CD4-positive, CD25-positive, alpha-beta regulatory T cell (primary cell): ENCODE measurements around the gene PPEF1. TPM values are rescaled to one million over a fixed set of nuclear protein-coding genes. Genes with fewer than 3 reads are reported as not detected.

ENCODE experiments used
- ATAC-seq, 2 donors: fragments of 150-1000 bp; cut with Tn5 transposase; one replicate each; pipeline ENCODE4 v1.10.0; 2021; ENCODE audit warnings: low read depth in 2 of 2, moderate number of reproducible peaks in 2 of 2, moderate library complexity in 1 of 2
- DNase-seq, 3 donors: peaks; one replicate each; pipeline versions ENCODE4 v3.0.0 to v3.0.0-alpha.2; 2012 to 2022; ENCODE audit warnings: mixed read lengths in 1 of 3
- H3K27ac ChIP-seq: one replicate; pipeline ENCODE4 v1.7.0; 2013; ENCODE audit warnings: mild to moderate bottlenecking, low read length; ENCODE audit not compliant: insufficient read depth, poor library complexity, severe bottlenecking
- H3K27me3 ChIP-seq: one replicate; pipeline ENCODE4 v1.7.0; 2013; ENCODE audit warnings: low read length; ENCODE audit not compliant: control insufficient read depth, insufficient read depth
- H3K36me3 ChIP-seq: one replicate; pipeline ENCODE4 v1.7.0; 2013; ENCODE audit warnings: mild to moderate bottlenecking, low read length, moderate library complexity; ENCODE audit not compliant: control insufficient read depth, insufficient read depth
- H3K4me1 ChIP-seq: 2 replicates; pipeline ENCODE4 v1.7.0; 2013; ENCODE audit warnings: mild to moderate bottlenecking, low read length; ENCODE audit not compliant: insufficient read depth, control insufficient read depth, poor library complexity, severe bottlenecking
- H3K4me3 ChIP-seq: one replicate; pipeline ENCODE4 v1.7.0; 2013; ENCODE audit warnings: low read depth, mild to moderate bottlenecking, low read length, moderate library complexity
- H3K9me3 ChIP-seq, 2 experiments: 1 replicate in 1 of 2; 2 replicates in 1 of 2; pipeline ENCODE4 v1.7.0; 2013; ENCODE audit warnings: low read length in 2 of 2, mild to moderate bottlenecking in 1 of 2, moderate library complexity in 1 of 2; ENCODE audit not compliant: control insufficient read depth in 2 of 2
- H3K27ac Mint-ChIP-seq, 3 donors: one replicate each; pipeline ENCODE4 v1.8.0; 2020 to 2022; ENCODE audit warnings: mild to moderate bottlenecking in 3 of 3, mixed read lengths in 3 of 3, moderate library complexity in 2 of 3
- H3K27me3 Mint-ChIP-seq: one replicate; pipeline ENCODE4 v1.8.0; 2022; ENCODE audit warnings: mild to moderate bottlenecking, mixed read lengths
- H3K36me3 Mint-ChIP-seq: one replicate; pipeline ENCODE4 v1.8.0; 2020; ENCODE audit warnings: mixed read lengths
- H3K4me1 Mint-ChIP-seq, 4 donors: one replicate each; pipeline ENCODE4 v1.8.0; 2020 to 2022; ENCODE audit warnings: mixed read lengths in 4 of 4, mild to moderate bottlenecking in 1 of 4
- H3K4me3 Mint-ChIP-seq, 4 donors: one replicate each; pipeline ENCODE4 v1.8.0; 2020 to 2022; ENCODE audit warnings: mild to moderate bottlenecking in 4 of 4, mixed read lengths in 4 of 4, moderate library complexity in 3 of 4
- H3K9me3 Mint-ChIP-seq, 7 donors: one replicate each; pipeline ENCODE4 v1.8.0; 2020 to 2022; ENCODE audit warnings: mixed read lengths in 7 of 7, mild to moderate bottlenecking in 3 of 7, moderate library complexity in 2 of 7
- polyA plus RNA-seq, 4 donors: library from polyadenylated mRNA; unstranded; fragments of 300-500 nt; fragmentation: Illumina TruSeq; gene quantifications; one replicate each; pipeline ENCODE4 v1.2.3, GENCODE V29; 2021
- total RNA-seq: library from RNA; stranded (reverse); gene quantifications from one replicate; pipeline ENCODE4 v1.2.3, GENCODE V29; 2022

PPEF1 gene
- total RNA-seq = 0.59 TPM
- polyA plus RNA-seq = not detected

GRCh38 chrX:18707426-18708049 lies at the start of gene PPEF1:
Gene PPEF1, plus strand, starts transcription at chrX:18707645. Its CDS starts 136 bp downstream, at chrX:18707781.
- Histone ChIP-seq H3K9me3 (no peaks in the 10 kb centered on the region), H3K27ac (no peak within 1 kb of the TSS), H3K4me1 (no peaks in the 10 kb centered on the region), H3K27me3 (no peaks in the 10 kb centered on the region), H3K36me3 (no peaks in the 10 kb centered on the region), H3K4me3 (no peak within 1 kb of the TSS)
- DNase-seq (no peak), ATAC-seq (no peak)
- no peaks in the 10 kb centered on the region for H3K4me1 Mint-ChIP-seq
- H3K27me3 Mint-ChIP-seq = no peaks in the 10 kb centered on the region
- no peaks in the 10 kb centered on the region for H3K36me3 Mint-ChIP-seq
- H3K9me3 Mint-ChIP-seq = peaks cover 0 to 2% (median 0%) of the 10 kb centered on the region in 7 donors
- H3K27ac Mint-ChIP-seq = no peak within 1 kb of the TSS
- no peak within 1 kb of the TSS for H3K4me3 Mint-ChIP-seq

GRCh38 chrX:18661273-18661672 lies 46.2 kb upstream of the PPEF1 start:
- ATAC-seq (no peak), DNase-seq (no peak)
- Mint-ChIP-seq H3K4me1 (no peaks in the 10 kb centered on the region), H3K27ac (no peak overlapping the region), H3K4me3 (no peak overlapping the region), H3K9me3 (peaks cover 0 to 3% (median 0%) of the 10 kb centered on the region in 7 donors), H3K27me3 (no peaks in the 10 kb centered on the region), H3K36me3 (no peaks in the 10 kb centered on the region)
- Histone ChIP-seq H3K9me3 (no peaks in the 10 kb centered on the region), H3K27me3 (no peaks in the 10 kb centered on the region), H3K4me3 (no peak overlapping the region), H3K36me3 (no peaks in the 10 kb centered on the region), H3K27ac (no peak overlapping the region), H3K4me1 (no peaks in the 10 kb centered on the region)

- no peaks in the 10 kb centered on the region for H3K36me3 ChIP-seq
- H3K27ac ChIP-seq = no peak overlapping the region
- Mint-ChIP-seq H3K4me3 (no peak overlapping the region), H3K36me3 (no peaks in the 10 kb centered on the region), H3K27ac (no peak overlapping the region), H3K27me3 (peaks cover 3% of the 10 kb centered on the region), H3K9me3 (peaks cover 0 to 3% (median 0%) of the 10 kb centered on the region in 7 donors), H3K4me1 (peaks cover 0 to 2% (median 0%) of the 10 kb centered on the region in 4 donors)
- H3K9me3 ChIP-seq = no peaks in the 10 kb centered on the region
- H3K27me3 ChIP-seq = no peaks in the 10 kb centered on the region
- no peak overlapping the region for H3K4me3 ChIP-seq
- DNase-seq (no peak), ATAC-seq (no peak)
- no peaks in the 10 kb centered on the region for H3K4me1 ChIP-seq
These were observed 42.5 kb upstream of the PPEF1 start for GRCh38 chrX:18664947-18665346.

DNA sequence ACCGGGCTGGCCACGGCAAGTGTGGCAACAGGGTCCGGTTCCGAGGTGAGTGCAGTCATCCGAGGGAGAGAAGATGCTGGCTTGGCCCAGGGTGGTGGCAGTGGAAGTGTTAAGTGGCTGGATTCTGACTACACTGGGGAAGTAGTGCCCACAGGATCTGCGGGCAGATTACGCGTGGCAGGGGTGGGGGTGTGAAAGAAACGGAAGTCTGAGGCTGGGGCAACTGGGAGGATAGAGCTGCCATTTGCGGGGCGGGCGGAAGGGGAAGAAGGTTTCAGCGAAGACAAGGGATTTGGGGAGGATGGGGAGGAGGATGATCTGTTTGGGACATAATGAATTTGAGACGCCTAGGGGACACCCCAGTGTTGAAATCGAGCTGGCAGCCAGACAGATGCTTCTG lies 40.8 kb upstream of the PPEF1 start:
- H3K4me1 ChIP-seq = no peaks in the 10 kb centered on the region
- H3K9me3 ChIP-seq = no peaks in the 10 kb centered on the region
- Mint-ChIP-seq H3K36me3 (no peaks in the 10 kb centered on the region), H3K27ac (peak overlapping the region in 1 of 3 donors; percentile 25), H3K27me3 (peaks cover 4% of the 10 kb centered on the region), H3K4me1 (peaks cover 0 to 2% (median 0%) of the 10 kb centered on the region in 4 donors), H3K4me3 (no peak overlapping the region), H3K9me3 (peaks cover 0 to 3% (median 0%) of the 10 kb centered on the region in 7 donors)
- H3K27ac ChIP-seq = no peak overlapping the region
- ATAC-seq (no peak), DNase-seq (no peak)
- no peak overlapping the region for H3K4me3 ChIP-seq
- H3K36me3 ChIP-seq = no peaks in the 10 kb centered on the region
- no peaks in the 10 kb centered on the region for H3K27me3 ChIP-seq

DNA sequence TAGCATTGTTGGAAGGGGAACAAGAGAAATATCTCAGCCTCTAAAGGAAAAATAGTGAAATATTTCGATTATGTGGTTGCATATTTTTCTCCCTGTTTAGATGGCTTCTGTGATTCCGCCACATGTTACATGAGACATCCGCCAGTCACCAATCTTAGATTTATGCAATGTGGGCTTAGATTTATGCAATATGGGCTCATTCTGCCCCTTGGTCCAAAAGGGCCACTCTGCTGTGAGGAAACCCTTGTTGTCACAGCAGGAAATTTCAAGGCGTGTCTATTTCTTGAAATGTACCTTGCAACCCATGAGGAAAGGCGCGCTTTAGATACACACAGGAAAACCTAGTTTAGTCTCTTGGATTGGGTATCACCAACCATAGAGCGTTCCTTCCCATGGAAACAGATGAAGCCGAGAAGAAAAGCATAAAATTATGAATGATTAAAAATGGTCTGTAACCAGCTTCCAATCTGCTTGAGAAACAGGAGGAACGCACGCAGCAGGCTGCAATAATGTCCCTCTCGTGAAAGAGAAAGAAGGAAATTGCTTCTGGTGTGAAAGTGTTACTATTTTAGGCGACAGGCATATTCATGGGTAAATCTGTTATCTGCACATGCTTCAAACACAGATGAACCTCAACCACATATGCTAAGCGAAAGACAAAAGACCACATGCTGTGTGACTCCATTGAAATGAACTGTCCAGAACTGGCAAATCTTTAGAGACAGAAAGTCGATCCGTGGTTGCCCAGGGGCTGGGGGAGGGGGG lies 39.2 kb upstream of the PPEF1 start:
- H3K9me3 ChIP-seq = no peaks in the 10 kb centered on the region
- H3K27me3 ChIP-seq = no peaks in the 10 kb centered on the region
- H3K36me3 Mint-ChIP-seq = no peaks in the 10 kb centered on the region
- DNase-seq = no peak
- H3K4me1 ChIP-seq = no peaks in the 10 kb centered on the region
- H3K27me3 Mint-ChIP-seq = peaks cover 4% of the 10 kb centered on the region
- H3K36me3 ChIP-seq = no peaks in the 10 kb centered on the region
- H3K9me3 Mint-ChIP-seq = peaks cover 0 to 3% (median 0%) of the 10 kb centered on the region in 7 donors
- no peak overlapping the region for H3K4me3 ChIP-seq
- peak overlapping the region in 2 of 4 donors; percentile 4 to 46 for H3K4me3 Mint-ChIP-seq
- ATAC-seq = no peak
- no peak overlapping the region for H3K27ac ChIP-seq
- peaks cover 0 to 2% (median 0%) of the 10 kb centered on the region in 4 donors for H3K4me1 Mint-ChIP-seq
- no peak overlapping the region for H3K27ac Mint-ChIP-seq

- H3K27ac ChIP-seq = no peak within 1 kb of the TSS
- no peak for DNase-seq
- no peaks in the 10 kb centered on the region for H3K36me3 ChIP-seq
- peaks cover 0 to 7% (median 2%) of the 10 kb centered on the region in 4 donors for H3K4me1 Mint-ChIP-seq
- H3K27me3 ChIP-seq = no peaks in the 10 kb centered on the region
- no peak within 1 kb of the TSS for H3K27ac Mint-ChIP-seq
- no peak within 1 kb of the TSS for H3K4me3 ChIP-seq
- no peaks in the 10 kb centered on the region for H3K4me1 ChIP-seq
- peaks cover 4% of the 10 kb centered on the region for H3K27me3 Mint-ChIP-seq
- H3K9me3 Mint-ChIP-seq = peaks cover 0 to 1% (median 0%) of the 10 kb centered on the region in 7 donors
- ATAC-seq = no peak
- no peaks in the 10 kb centered on the region for H3K9me3 ChIP-seq
- peak within 1 kb of the TSS in 2 of 4 donors; percentile 33 to 68 for H3K4me3 Mint-ChIP-seq
- H3K36me3 Mint-ChIP-seq = no peaks in the 10 kb centered on the region
These were observed 35.4 kb upstream of the PPEF1 start, which contains the start of gene RS1 for GRCh38 chrX:18672008-18672407. Gene RS1, minus strand, starts transcription at chrX:18672108. Its CDS starts 40 bp downstream, at chrX:18672068.

- Histone ChIP-seq H3K36me3 (no peaks in the 10 kb centered on the region), H3K9me3 (no peaks in the 10 kb centered on the region), H3K4me3 (peak overlapping the region; percentile 76), H3K27ac (peak overlapping the region; percentile 60), H3K4me1 (no peaks in the 10 kb centered on the region), H3K27me3 (no peaks in the 10 kb centered on the region)
- Mint-ChIP-seq H3K36me3 (no peaks in the 10 kb centered on the region), H3K27ac (peak overlapping the region; percentile 71 to 92 (median 88)), H3K4me3 (peak overlapping the region; percentile 85 to 94 (median 88)), H3K4me1 (peaks cover 0 to 11% (median 2%) of the 10 kb centered on the region in 4 donors), H3K9me3 (peaks cover 0 to 4% (median 0%) of the 10 kb centered on the region in 7 donors), H3K27me3 (peaks cover 4% of the 10 kb centered on the region)
- ATAC-seq = peak in 1 of 2 donors; percentile 12
- peak in 1 of 3 donors; percentile 5 for DNase-seq
These were observed 33.0 kb upstream of the PPEF1 start for GRCh38 chrX:18674417-18674787.
